Measurements from ENCODE around the gene SMPDL3A.

SMPDL3A gene

GRCh38 chr6:122801397-122801796 lies 12.3 kb downstream of the SMPDL3A start:
- Histone ChIP-seq H3K14ac (ENCODE audit: low read length in 2 of 2) (no peak overlapping the region), H3K4me1 (ENCODE audit: control insufficient read depth, insufficient read depth, low read depth, low read length) (peaks cover 8% of the 10 kb centered on the region), H3K4ac (ENCODE audit: low read depth in 1 of 2, low read length in 2 of 2) (no peak overlapping the region), H2BK5ac (ENCODE audit: low read depth, low read length, poor library complexity, severe bottlenecking) (no peak overlapping the region), H3K4me2 (ENCODE audit: low read length, poor library complexity, severe bottlenecking) (no peak overlapping the region), H3K27ac (ENCODE audit: low read length, poor library complexity, severe bottlenecking) (no peak overlapping the region), H2AK5ac (ENCODE audit: low read length, severe bottlenecking) (no peak overlapping the region), H3K4me3 (ENCODE audit: insufficient read depth in 1 of 2, low read depth in 1 of 2, low read length in 2 of 2) (no peak overlapping the region), H4K8ac (ENCODE audit: low read length) (no peak overlapping the region), H2BK12ac (ENCODE audit: low read length in 2 of 2) (no peak overlapping the region), H3K9ac (ENCODE audit: low read length) (no peak overlapping the region), H3K23ac (ENCODE audit: low read length in 2 of 2) (no peak overlapping the region), H3K79me1 (replicated peaks; ENCODE audit: low read length, poor library complexity, severe bottlenecking) (peaks cover 1% of the 10 kb centered on the region), H2BK15ac (ENCODE audit: low read depth, poor library complexity, severe bottlenecking) (no peak overlapping the region), H3K18ac (ENCODE audit: low read depth in 1 of 2, low read length in 2 of 2) (no peak overlapping the region), H3K27me3 (ENCODE audit: control insufficient read depth in 1 of 2, insufficient read depth in 1 of 2, low read length in 2 of 2) (no peaks in the 10 kb centered on the region), H4K91ac (ENCODE audit: low read length) (no peak overlapping the region), H2BK120ac (ENCODE audit: low read depth, low read length) (no peak overlapping the region), H3K9me3 (ENCODE audit: control insufficient read depth, low read length) (no peaks in the 10 kb centered on the region), H2AFZ (ENCODE audit: low read depth, low read length) (no peak overlapping the region), H3K36me3 (ENCODE audit: control insufficient read depth in 1 of 2, insufficient read depth in 2 of 2, low read depth in 1 of 2, low read length in 2 of 2) (peaks cover 2 to 3% of the 10 kb centered on the region in 2 experiments)
- no peak for DNase-seq
- WGBS = no CpG with 5 or more reads among the region's 1 CpG

- no peak overlapping the region for H2BK5ac ChIP-seq (ENCODE audit: low read depth, low read length, poor library complexity, severe bottlenecking)
- no peak overlapping the region for H3K4me2 ChIP-seq (ENCODE audit: low read length, poor library complexity, severe bottlenecking)
- H2BK12ac ChIP-seq (ENCODE audit: low read length in 2 of 2) = no peak overlapping the region
- no peak overlapping the region for H2BK15ac ChIP-seq (ENCODE audit: low read depth, poor library complexity, severe bottlenecking)
- no peak overlapping the region for H4K91ac ChIP-seq (ENCODE audit: low read length)
- no peak overlapping the region for H2BK120ac ChIP-seq (ENCODE audit: low read depth, low read length)
- peaks cover 2 to 3% of the 10 kb centered on the region in 2 experiments for H3K36me3 ChIP-seq (ENCODE audit: control insufficient read depth in 1 of 2, insufficient read depth in 2 of 2, low read depth in 1 of 2, low read length in 2 of 2)
- H2AFZ ChIP-seq (ENCODE audit: low read depth, low read length) = no peak overlapping the region
- H3K14ac ChIP-seq (ENCODE audit: low read length in 2 of 2) = no peak overlapping the region
- no peak overlapping the region for H3K4ac ChIP-seq (ENCODE audit: low read depth in 1 of 2, low read length in 2 of 2)
- no peak overlapping the region for H3K27ac ChIP-seq (ENCODE audit: low read length, poor library complexity, severe bottlenecking)
- peaks cover 8% of the 10 kb centered on the region for H3K4me1 ChIP-seq (ENCODE audit: control insufficient read depth, insufficient read depth, low read depth, low read length)
- peak overlapping the region in 1 of 2 experiments; percentile 60 for H3K18ac ChIP-seq (ENCODE audit: low read depth in 1 of 2, low read length in 2 of 2)
- peak; percentile 64 for DNase-seq
- no peak overlapping the region for H2AK5ac ChIP-seq (ENCODE audit: low read length, severe bottlenecking)
- no peak overlapping the region for H4K8ac ChIP-seq (ENCODE audit: low read length)
- no peak overlapping the region for H3K23ac ChIP-seq (ENCODE audit: low read length in 2 of 2)
- WGBS = 25% methylated on average over 2 of the region's 4 CpGs
- H3K27me3 ChIP-seq (ENCODE audit: control insufficient read depth in 1 of 2, insufficient read depth in 1 of 2, low read length in 2 of 2) = no peaks in the 10 kb centered on the region
- no peaks in the 10 kb centered on the region for H3K79me1 ChIP-seq (replicated peaks; ENCODE audit: low read length, poor library complexity, severe bottlenecking)
- no peak overlapping the region for H3K9ac ChIP-seq (ENCODE audit: low read length)
- no peaks in the 10 kb centered on the region for H3K9me3 ChIP-seq (ENCODE audit: control insufficient read depth, low read length)
- no peak overlapping the region for H3K4me3 ChIP-seq (ENCODE audit: insufficient read depth in 1 of 2, low read depth in 1 of 2, low read length in 2 of 2)
Observed at GRCh38 chr6:122803171-122803661, 14.2 kb downstream of the SMPDL3A start.

DNA sequence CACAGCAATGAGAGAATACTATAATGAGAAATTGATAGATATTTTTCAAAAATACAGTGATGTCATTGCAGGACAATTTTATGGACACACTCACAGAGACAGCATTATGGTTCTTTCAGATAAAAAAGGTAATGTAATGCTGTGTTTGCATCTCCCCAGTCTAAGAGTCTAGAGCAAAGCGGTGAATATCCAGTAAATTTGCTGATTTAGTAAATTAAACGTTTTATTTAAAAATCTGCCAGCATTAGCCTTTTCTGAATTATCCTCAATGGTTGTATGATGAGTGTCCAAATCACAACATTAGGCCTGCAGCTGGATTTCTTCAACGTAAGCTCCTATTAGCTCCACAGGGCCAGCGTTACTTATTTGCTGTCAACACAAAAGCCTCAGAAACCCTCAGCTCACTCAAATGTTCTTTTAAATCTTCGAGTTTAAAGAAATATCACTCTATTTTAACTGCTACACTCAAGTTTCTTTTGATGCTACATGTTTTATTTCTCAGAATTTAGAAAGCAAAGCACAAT lies 16.0 kb downstream of the SMPDL3A start:
- Histone ChIP-seq H2AK5ac (ENCODE audit: low read length, severe bottlenecking) (no peak overlapping the region), H3K4me2 (ENCODE audit: low read length, poor library complexity, severe bottlenecking) (no peak overlapping the region), H3K14ac (ENCODE audit: low read length in 2 of 2) (no peak overlapping the region), H3K27ac (ENCODE audit: low read length, poor library complexity, severe bottlenecking) (no peak overlapping the region), H3K4me3 (ENCODE audit: insufficient read depth in 1 of 2, low read depth in 1 of 2, low read length in 2 of 2) (no peak overlapping the region), H3K27me3 (ENCODE audit: control insufficient read depth in 1 of 2, insufficient read depth in 1 of 2, low read length in 2 of 2) (no peaks in the 10 kb centered on the region), H3K79me1 (replicated peaks; ENCODE audit: low read length, poor library complexity, severe bottlenecking) (no peaks in the 10 kb centered on the region), H3K18ac (ENCODE audit: low read depth in 1 of 2, low read length in 2 of 2) (no peak overlapping the region), H3K9ac (ENCODE audit: low read length) (no peak overlapping the region), H2AFZ (ENCODE audit: low read depth, low read length) (no peak overlapping the region), H2BK120ac (ENCODE audit: low read depth, low read length) (no peak overlapping the region), H2BK12ac (ENCODE audit: low read length in 2 of 2) (no peak overlapping the region), H3K4me1 (ENCODE audit: control insufficient read depth, insufficient read depth, low read depth, low read length) (peaks cover 6% of the 10 kb centered on the region), H2BK15ac (ENCODE audit: low read depth, poor library complexity, severe bottlenecking) (no peak overlapping the region), H4K8ac (ENCODE audit: low read length) (no peak overlapping the region), H3K4ac (ENCODE audit: low read depth in 1 of 2, low read length in 2 of 2) (no peak overlapping the region), H3K36me3 (ENCODE audit: control insufficient read depth in 1 of 2, insufficient read depth in 2 of 2, low read depth in 1 of 2, low read length in 2 of 2) (peaks cover 3 to 13% of the 10 kb centered on the region in 2 experiments), H4K91ac (ENCODE audit: low read length) (no peak overlapping the region), H2BK5ac (ENCODE audit: low read depth, low read length, poor library complexity, severe bottlenecking) (no peak overlapping the region), H3K9me3 (ENCODE audit: control insufficient read depth, low read length) (no peaks in the 10 kb centered on the region), H3K23ac (ENCODE audit: low read length in 2 of 2) (no peak overlapping the region)
- no peak for DNase-seq
- 89% methylated on average over 4 of the region's 5 CpGs for WGBS

DNA sequence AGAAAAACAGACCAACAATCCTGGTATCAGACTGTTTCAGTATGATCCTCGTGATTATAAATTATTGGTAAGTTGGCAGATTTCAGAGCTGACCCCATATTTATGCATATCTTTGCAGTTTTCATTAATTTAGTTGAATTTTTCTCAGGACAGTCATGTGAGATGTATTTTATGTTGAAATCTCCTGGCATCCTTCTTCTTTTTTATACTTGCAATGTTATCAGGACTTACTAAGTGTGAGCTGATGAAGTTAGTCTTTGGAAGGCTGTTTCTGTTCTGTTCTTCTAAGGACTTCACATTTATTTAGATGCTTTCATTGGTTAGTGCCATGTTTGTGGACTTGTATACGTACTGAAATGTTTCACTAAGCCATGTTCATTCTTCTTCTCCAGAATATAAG lies 17.2 kb downstream of the SMPDL3A start:
- no peak overlapping the region for H3K4me3 ChIP-seq (ENCODE audit: insufficient read depth in 1 of 2, low read depth in 1 of 2, low read length in 2 of 2)
- no peak overlapping the region for H4K8ac ChIP-seq (ENCODE audit: low read length)
- H3K9me3 ChIP-seq (ENCODE audit: control insufficient read depth, low read length) = no peaks in the 10 kb centered on the region
- no peak overlapping the region for H3K4ac ChIP-seq (ENCODE audit: low read depth in 1 of 2, low read length in 2 of 2)
- H2AK5ac ChIP-seq (ENCODE audit: low read length, severe bottlenecking) = no peak overlapping the region
- no CpG with 5 or more reads among the region's 2 CpGs for WGBS
- no peak for DNase-seq
- peak overlapping the region; percentile 38 for H3K9ac ChIP-seq (ENCODE audit: low read length)
- no peaks in the 10 kb centered on the region for H3K79me1 ChIP-seq (replicated peaks; ENCODE audit: low read length, poor library complexity, severe bottlenecking)
- H3K18ac ChIP-seq (ENCODE audit: low read depth in 1 of 2, low read length in 2 of 2) = no peak overlapping the region
- no peaks in the 10 kb centered on the region for H3K27me3 ChIP-seq (ENCODE audit: control insufficient read depth in 1 of 2, insufficient read depth in 1 of 2, low read length in 2 of 2)
- no peak overlapping the region for H2BK12ac ChIP-seq (ENCODE audit: low read length in 2 of 2)
- H2AFZ ChIP-seq (ENCODE audit: low read depth, low read length) = no peak overlapping the region
- no peak overlapping the region for H3K27ac ChIP-seq (ENCODE audit: low read length, poor library complexity, severe bottlenecking)
- no peak overlapping the region for H2BK5ac ChIP-seq (ENCODE audit: low read depth, low read length, poor library complexity, severe bottlenecking)
- H3K36me3 ChIP-seq (ENCODE audit: control insufficient read depth in 1 of 2, insufficient read depth in 2 of 2, low read depth in 1 of 2, low read length in 2 of 2) = peaks cover 0 to 23% of the 10 kb centered on the region in 2 experiments
- no peak overlapping the region for H4K91ac ChIP-seq (ENCODE audit: low read length)
- H3K4me2 ChIP-seq (ENCODE audit: low read length, poor library complexity, severe bottlenecking) = no peak overlapping the region
- no peak overlapping the region for H3K14ac ChIP-seq (ENCODE audit: low read length in 2 of 2)
- peaks cover 1% of the 10 kb centered on the region for H3K4me1 ChIP-seq (ENCODE audit: control insufficient read depth, insufficient read depth, low read depth, low read length)
- H2BK120ac ChIP-seq (ENCODE audit: low read depth, low read length) = no peak overlapping the region
- H2BK15ac ChIP-seq (ENCODE audit: low read depth, poor library complexity, severe bottlenecking) = no peak overlapping the region
- H3K23ac ChIP-seq (ENCODE audit: low read length in 2 of 2) = no peak overlapping the region
